Common myeloid progenitor, CD34-positive (primary cell): ENCODE results near the gene ITGAL.
A peak's percentile ranks its signal among the peaks of the same experiment; 100 is the strongest.

Source experiments
- CTCF ChIA-PET: fragments of 350-600 bp; sonication (Branson Sonifier 250); formaldehyde crosslinking; loops from one replicate; lab custom pipeline; 2021; ENCODE audit warnings: antibody characterized with exemption; lab: Charles Lee
- POLR2A ChIA-PET: fragments of 350-600 bp; sonication (Branson Sonifier 250); formaldehyde crosslinking; loops from one replicate; lab custom pipeline; 2021; ENCODE audit warnings: antibody characterized with exemption; lab: Charles Lee
- DNase-seq, 3 donors: peaks; one replicate each; pipeline versions ENCODE4 v3.0.0 to v3.0.0-alpha.2; 2013
- H3K27ac ChIP-seq, 2 experiments: 1 replicate in 1 of 2; 2 replicates in 1 of 2; pipeline ENCODE4 v1.7.0; 2013; ENCODE audit warnings: inconsistent platforms in 2 of 2, low read length in 2 of 2, mild to moderate bottlenecking in 2 of 2, low read depth in 1 of 2, moderate library complexity in 1 of 2; ENCODE audit not compliant: severe bottlenecking in 2 of 2, insufficient read depth in 1 of 2, poor library complexity in 1 of 2
- H3K27me3 ChIP-seq, 5 experiments: replicated peaks in 2 of 5; 1 replicate in 3 of 5; 2 replicates in 2 of 5; pipeline versions ENCODE4 v1.6.1 to v1.7.0; 2013; ENCODE audit warnings: low read length in 4 of 5, mild to moderate bottlenecking in 2 of 5, moderate library complexity in 2 of 5, inconsistent platforms in 1 of 5; ENCODE audit not compliant: insufficient read depth in 5 of 5, control insufficient read depth in 4 of 5
- H3K36me3 ChIP-seq, 4 experiments: 1 replicate in 2 of 4; 2 replicates in 2 of 4; pipeline versions ENCODE4 v1.6.1 to v1.7.0; 2013; ENCODE audit warnings: low read length in 3 of 4, control low read depth in 1 of 4, mild to moderate bottlenecking in 1 of 4; ENCODE audit not compliant: control insufficient read depth in 4 of 4, insufficient read depth in 4 of 4
- H3K4me1 ChIP-seq, 4 experiments: 1 replicate in 3 of 4; 2 replicates in 1 of 4; pipeline versions ENCODE4 v1.6.1 to v1.7.1; 2013; ENCODE audit warnings: low read length in 3 of 4, mild to moderate bottlenecking in 3 of 4, control low read depth in 1 of 4, inconsistent platforms in 1 of 4, moderate library complexity in 1 of 4; ENCODE audit not compliant: control insufficient read depth in 4 of 4, insufficient read depth in 4 of 4; ENCODE audit errors: control extremely low read depth in 1 of 4
- H3K4me3 ChIP-seq, 7 experiments: 1 replicate in 4 of 7; 2 replicates in 3 of 7; pipeline versions ENCODE4 v1.5.1 to v1.7.0; 2013; ENCODE audit warnings: mild to moderate bottlenecking in 7 of 7, low read length in 6 of 7, moderate library complexity in 6 of 7, inconsistent platforms in 2 of 7, low read depth in 2 of 7, control low read depth in 1 of 7; ENCODE audit not compliant: insufficient read depth in 4 of 7, control insufficient read depth in 1 of 7; ENCODE audit errors: extremely low read depth in 1 of 7
- H3K9me3 ChIP-seq, 5 experiments: 1 replicate in 4 of 5; 2 replicates in 1 of 5; pipeline versions ENCODE4 v1.6.1 to v1.7.1; 2013; ENCODE audit warnings: low read length in 4 of 5, mild to moderate bottlenecking in 2 of 5, inconsistent platforms in 1 of 5, low read depth in 1 of 5, moderate library complexity in 1 of 5; ENCODE audit not compliant: control insufficient read depth in 4 of 5, insufficient read depth in 2 of 5; ENCODE audit errors: control extremely low read depth in 1 of 5
- WGBS: methylation state at CpG from one replicate; pipeline ENCODE4 v1.1.5; 2013; ENCODE audit not compliant: insufficient coverage; 5-methylcytosine and 5-hydroxymethylcytosine counted together

ITGAL gene

DNA sequence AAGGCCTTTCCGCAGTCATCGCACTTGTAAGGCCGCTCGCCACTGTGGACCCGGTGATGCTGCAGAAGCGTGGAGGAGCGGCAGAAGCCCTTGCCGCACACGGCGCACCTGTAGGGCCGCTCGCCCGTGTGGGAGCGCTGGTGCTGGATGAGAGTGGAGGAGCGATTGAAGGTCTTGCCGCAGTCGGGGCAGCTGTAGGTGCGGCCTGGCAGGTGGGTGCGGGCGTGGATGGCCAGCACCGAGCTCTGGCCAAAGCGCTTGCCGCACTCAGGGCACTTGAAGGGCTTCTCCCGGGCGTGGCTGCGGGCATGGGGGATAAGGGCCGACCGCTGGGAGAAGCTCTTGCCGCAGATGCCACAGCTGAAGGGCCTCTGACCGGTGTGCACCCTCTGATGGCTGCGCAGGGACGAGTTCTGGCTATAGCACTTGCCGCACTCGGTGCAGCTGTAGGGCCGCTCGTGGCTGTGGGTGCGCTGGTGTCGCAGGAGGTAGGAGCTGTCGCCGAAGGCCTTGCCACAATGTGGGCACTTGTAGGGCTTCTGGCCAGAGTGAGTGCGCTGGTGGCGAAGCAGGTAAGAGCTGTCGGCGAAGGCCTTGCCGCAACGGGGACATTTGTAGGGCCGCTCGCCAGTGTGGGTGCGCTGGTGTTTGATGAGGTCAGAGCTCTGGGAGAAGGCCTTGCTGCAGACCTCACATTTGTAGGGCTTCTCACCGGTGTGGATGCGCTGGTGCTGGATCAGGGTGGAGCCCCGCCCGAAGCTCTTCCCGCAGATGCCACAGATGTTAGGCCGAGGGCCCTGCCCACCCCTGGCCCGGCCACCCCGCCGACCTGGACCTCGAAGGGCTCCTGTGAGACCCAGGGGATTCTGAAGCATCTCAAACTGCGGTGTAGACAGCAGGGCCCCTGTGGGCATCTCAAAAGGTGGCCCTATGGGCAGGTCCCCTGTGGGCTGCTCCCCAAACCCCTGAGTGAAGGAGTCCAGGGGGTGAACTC, 52.3 kb downstream of the ITGAL start:
- no peak overlapping the region for H3K4me3 ChIP-seq
- no peak for DNase-seq
- H3K27ac ChIP-seq: no peak overlapping the region
- H3K36me3 ChIP-seq: peaks cover 0 to 29% (median 18%) of the 10 kb centered on the region in 4 experiments
- H3K9me3 ChIP-seq: no peaks in the 10 kb centered on the region
- ChIA-PET POLR2A (no interaction called here), CTCF (interaction anchor here (0.6 to 1.6 kb wide), 7 partner anchors 9 to 75 kb away, joined by 3 to 7 read pairs (median 4); partner anchors contain the start of genes ITGAL and ZNF747)
- peaks cover 6 to 32% (median 23%) of the 10 kb centered on the region in 4 experiments for H3K4me1 ChIP-seq
- no peaks in the 10 kb centered on the region for H3K27me3 ChIP-seq
- WGBS: 97% methylated on average over 60 of the region's 60 CpGs

DNA sequence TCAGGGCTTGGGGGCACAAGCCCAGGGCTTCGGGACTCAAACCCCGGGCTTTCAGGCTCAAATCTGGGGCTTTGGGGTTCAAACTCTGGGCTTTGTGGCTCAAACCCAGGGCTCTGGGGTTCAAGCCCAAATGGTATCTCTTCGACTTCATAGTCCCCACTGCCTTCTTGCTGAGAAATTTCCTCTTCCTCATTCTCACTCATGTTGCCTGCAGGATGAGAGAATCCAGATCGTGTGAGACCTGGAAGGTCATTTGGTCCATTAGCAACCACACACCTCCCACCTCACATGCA, 53.2 kb downstream of the ITGAL start:
- peaks cover 6 to 32% (median 23%) of the 10 kb centered on the region in 4 experiments for H3K4me1 ChIP-seq
- H3K27ac ChIP-seq: peak overlapping the region in 1 of 2 experiments; percentile 66
- H3K4me3 ChIP-seq: peak overlapping the region; percentile 45 to 91 (median 78)
- ChIA-PET CTCF (interaction anchor here (1.1 to 1.6 kb wide), 3 partner anchors 10 to 76 kb away, joined by 3 to 7 read pairs (median 5); partner anchors contain the start of genes ITGAL and ZNF747), POLR2A (no interaction called here)
- 52% methylated on average over 4 of the region's 4 CpGs for WGBS
- no peaks in the 10 kb centered on the region for H3K9me3 ChIP-seq
- peaks cover 2 to 29% (median 18%) of the 10 kb centered on the region in 4 experiments for H3K36me3 ChIP-seq
- DNase-seq: no peak
- no peaks in the 10 kb centered on the region for H3K27me3 ChIP-seq

DNA sequence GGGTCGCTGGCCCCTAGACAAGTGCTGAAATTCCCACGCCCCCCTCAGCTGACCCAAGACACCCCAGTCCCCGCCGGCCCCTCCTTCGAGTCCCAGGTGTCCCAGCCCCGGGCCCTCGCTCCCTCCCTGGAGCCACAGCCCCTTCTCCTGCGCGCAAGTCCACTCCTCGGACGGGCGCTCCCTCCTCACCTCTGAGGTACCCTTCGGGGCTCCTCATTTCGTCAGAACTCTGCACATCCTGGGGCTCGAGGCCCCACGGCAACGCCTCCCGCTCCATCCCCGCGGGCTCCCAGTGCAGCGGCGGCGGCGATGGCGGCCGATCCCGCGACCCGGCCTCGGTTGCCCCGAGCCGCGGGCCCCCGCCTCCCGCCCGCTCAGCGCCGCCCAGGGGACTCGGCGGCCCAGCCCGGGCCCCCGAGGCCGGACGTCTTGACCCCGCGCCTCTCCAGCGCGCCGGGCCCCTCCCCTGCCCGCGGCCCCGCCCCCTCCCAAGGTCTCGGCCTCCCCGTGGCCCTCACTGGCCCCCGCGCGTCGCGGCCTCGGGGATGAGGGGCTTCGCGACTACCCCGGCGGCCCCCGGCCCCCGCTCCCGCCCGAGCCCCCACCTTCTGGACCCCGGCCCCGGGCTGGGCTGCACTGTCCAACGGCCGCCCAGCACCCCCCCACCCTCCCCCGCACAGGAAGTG, 53.7 kb downstream of the ITGAL start, which contains the start of gene ZNF768:
ZNF768 (minus strand) TSS at position 430 of the 686 bp plus-strand sequence; CDS start at position 277, 153 bp downstream.
- POLR2A ChIA-PET: interaction anchor here (1.5 kb wide), 1 partner anchor 9 kb away, joined by 5 read pairs; no protein-coding TSS in a partner anchor
- DNase-seq: peak; percentile 45 to 76 (median 67)

DNA sequence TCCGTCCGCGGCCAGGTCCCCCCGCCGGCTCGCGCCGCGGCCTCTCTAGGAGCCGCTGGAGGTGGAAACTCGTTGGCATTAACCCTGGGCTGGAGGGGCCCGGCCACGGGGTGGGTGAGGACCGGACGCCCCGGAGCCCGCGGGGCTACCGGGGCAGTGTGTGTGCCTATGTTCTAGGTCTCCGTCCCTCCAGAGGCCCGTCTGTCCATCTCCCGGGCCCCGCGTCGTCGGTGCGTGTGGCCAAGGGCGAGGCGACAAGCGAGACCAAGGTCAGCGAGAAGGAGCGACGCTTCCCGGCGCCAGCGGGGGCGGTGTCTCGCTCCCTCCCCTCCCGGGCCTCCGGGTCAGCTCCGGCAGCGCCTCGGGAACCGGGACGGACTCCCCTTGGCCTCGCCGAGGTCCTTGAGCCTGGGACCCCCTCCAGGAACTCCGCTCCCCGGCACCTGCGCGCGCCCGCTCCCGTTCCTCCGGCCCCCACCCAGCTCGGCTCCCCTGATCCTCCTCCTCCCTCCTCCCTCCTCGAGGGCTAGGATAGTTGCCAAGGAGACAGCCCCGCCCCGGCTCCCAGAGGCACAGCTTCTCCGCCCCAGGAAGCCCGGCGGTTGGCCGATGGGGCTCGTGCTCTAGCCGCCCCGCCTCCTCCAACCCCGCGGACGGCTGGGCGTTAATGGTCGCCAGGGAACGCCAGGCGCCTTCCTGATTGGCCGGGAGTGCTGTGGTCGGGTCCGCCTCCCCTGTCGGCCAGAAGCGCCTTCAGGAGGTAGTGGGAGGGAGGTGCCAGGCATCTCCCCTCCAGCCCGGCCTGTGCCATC, 54.5 kb downstream of the ITGAL start:
- peak; percentile 96 to 99 (median 98) for DNase-seq
- Histone ChIP-seq H3K27ac (peak overlapping the region; percentile 87 to 88), H3K4me3 (peak overlapping the region; percentile 82 to 91 (median 83)), H3K4me1 (peaks cover 6 to 32% (median 23%) of the 10 kb centered on the region in 4 experiments), H3K36me3 (peaks cover 4 to 32% (median 22%) of the 10 kb centered on the region in 4 experiments), H3K27me3 (no peaks in the 10 kb centered on the region), H3K9me3 (no peaks in the 10 kb centered on the region)
- ChIA-PET CTCF (interaction anchor here (0.9 to 1.1 kb wide), 2 partner anchors 35 to 170 kb away, joined by 3 to 4 read pairs; no protein-coding TSS in a partner anchor), POLR2A (interaction anchor here (0.6 to 1.5 kb wide), 3 partner anchors 9 to 82 kb away, joined by 5 to 7 read pairs (median 6); partner anchors contain the start of gene SEPHS2)
- WGBS: under 1% methylated on average over 70 of the region's 79 CpGs

More for the DNA sequence above, 53.7 kb downstream of the ITGAL start, which contains the start of gene ZNF768:
- H3K27ac ChIP-seq: peak within 1 kb of the TSS; percentile 87 to 88
- under 1% methylated on average over 39 of the region's 73 CpGs for WGBS
- CTCF ChIA-PET: interaction anchor here (0.9 to 1.6 kb wide), 4 partner anchors 9 to 171 kb away, joined by 3 to 7 read pairs (median 4); partner anchors contain the start of genes ITGAL and ZNF747
- peaks cover 4 to 34% (median 23%) of the 10 kb centered on the region in 4 experiments for H3K36me3 ChIP-seq
- no peaks in the 10 kb centered on the region for H3K9me3 ChIP-seq
- H3K27me3 ChIP-seq: no peaks in the 10 kb centered on the region
- peaks cover 6 to 32% (median 23%) of the 10 kb centered on the region in 4 experiments for H3K4me1 ChIP-seq
- H3K4me3 ChIP-seq: peak within 1 kb of the TSS; percentile 82 to 91 (median 83)

DNA sequence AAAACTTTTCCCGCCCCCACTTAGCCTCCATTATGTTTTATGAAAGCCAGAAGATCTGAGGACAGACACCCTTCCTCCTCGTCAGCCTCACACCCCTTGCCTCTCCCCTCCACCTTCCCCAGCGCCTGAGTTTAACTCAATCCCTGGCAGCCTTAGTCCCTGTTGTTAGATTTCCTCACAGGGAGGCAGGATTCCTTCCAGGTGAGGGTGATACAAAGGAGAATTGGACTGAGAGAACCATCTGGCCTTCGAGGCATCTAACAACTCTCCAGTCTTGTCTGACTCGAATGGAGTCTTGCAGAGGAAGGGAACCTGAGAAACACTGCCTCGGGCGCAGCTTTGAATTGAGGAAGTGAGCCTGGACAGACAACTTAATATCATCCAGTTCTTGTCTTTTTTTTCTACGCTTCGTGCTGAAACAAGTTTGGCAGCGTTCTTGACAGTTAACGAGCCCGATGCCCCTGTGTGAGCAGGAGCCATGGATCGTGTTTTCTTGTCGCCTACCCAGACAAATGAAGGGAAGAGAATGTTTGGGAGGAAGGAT, 55.2 kb downstream of the ITGAL start:
- Histone ChIP-seq H3K36me3 (peaks cover 4 to 36% (median 25%) of the 10 kb centered on the region in 4 experiments), H3K27ac (peak overlapping the region; percentile 87 to 88), H3K9me3 (no peaks in the 10 kb centered on the region), H3K4me3 (peak overlapping the region; percentile 53 to 91 (median 83)), H3K27me3 (no peaks in the 10 kb centered on the region), H3K4me1 (peaks cover 6 to 32% (median 23%) of the 10 kb centered on the region in 4 experiments)
- CTCF ChIA-PET: interaction anchor here (1.1 to 1.6 kb wide), 4 partner anchors 17 to 77 kb away, joined by 3 to 4 read pairs (median 4); no protein-coding TSS in a partner anchor
- peak; percentile 70 to 92 (median 87) for DNase-seq
- POLR2A ChIA-PET: interaction anchor here (0.6 to 1.5 kb wide), 4 partner anchors 8 to 132 kb away, joined by 3 to 7 read pairs (median 6); partner anchors contain the start of gene SEPHS2
- WGBS: 8% methylated on average over 11 of the region's 14 CpGs
